ENCODE measurements around the gene ARX. TPM values are rescaled to one million over a fixed set of nuclear protein-coding genes. Genes with fewer than 3 reads are reported as not detected.

ARX gene
- total RNA-seq (not detected), polyA plus RNA-seq (not detected)
- long read RNA-seq, donor 1, result 0 reads
- long read RNA-seq, donor 2, result 0 reads
- long read RNA-seq, donor 3, result 0 reads
- long read RNA-seq, donor 4, result 0 reads

DNA sequence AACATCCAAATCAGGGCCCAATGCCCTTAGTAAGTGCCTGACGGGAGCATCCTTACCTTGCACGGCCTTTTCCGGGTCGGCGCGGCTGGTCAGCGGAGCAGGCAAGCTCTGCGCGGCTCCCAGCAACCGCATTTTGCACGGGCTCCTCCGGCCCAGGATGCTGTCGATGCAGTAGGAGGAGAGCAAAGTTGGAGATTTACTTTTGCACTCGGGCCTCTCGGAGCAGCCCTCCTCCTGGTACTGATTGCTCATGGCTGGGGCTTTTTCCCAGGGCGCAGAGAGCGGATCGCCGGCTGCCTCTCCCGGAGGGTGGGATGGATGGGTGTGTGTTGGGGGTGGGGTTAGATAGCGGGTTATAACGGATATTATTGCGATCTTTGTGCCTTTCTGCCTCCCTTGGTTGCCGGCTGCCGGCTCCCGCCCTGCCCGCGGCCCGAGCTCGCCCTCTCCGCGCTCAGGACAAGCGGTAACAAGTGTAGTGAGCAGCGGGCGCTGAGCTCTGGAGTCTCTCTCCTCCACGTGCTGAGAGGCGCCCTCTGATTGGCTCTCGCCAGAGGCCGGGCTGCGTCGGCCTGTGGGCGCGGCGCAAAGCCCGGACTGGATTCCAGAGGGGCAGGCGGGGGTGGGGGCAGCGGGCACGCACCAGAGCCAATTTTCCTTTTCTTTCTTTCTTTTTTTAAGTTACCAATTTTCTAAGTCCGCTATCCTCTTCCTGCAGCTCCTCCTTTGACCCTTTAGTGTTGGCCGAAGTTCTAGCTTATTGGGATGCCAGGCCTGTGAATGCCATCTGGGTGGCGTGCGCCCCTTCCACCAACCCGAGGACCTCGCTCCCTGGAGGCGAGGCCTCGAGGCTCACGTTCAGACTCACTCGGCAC is at the start of gene ARX:
ARX (minus strand) TSS at position 480 of the 875 bp plus-strand sequence; CDS start at position 252, 228 bp downstream.
- ATAC-seq (peak; percentile 68 to 88), DNase-seq (peak; percentile 50 to 77 (median 69))
- WGBS, result 6% methylated on average over 58 of the region's 58 CpGs
- Histone ChIP-seq H3K4me1 (ENCODE audit: control insufficient read depth, insufficient read depth, low read length) (peaks cover 2% of the 10 kb centered on the region), H3K27ac (ENCODE audit: low read length) (no peak within 1 kb of the TSS), H3K27me3 (ENCODE audit: control insufficient read depth, insufficient read depth) (no peaks in the 10 kb centered on the region), H3K9me3 (ENCODE audit: control insufficient read depth, low read length) (no peaks in the 10 kb centered on the region), H3K4me3 (ENCODE audit: low read length) (no peak within 1 kb of the TSS)
- intact Hi-C loops (cut with DNase I), result no loop called here

DNA sequence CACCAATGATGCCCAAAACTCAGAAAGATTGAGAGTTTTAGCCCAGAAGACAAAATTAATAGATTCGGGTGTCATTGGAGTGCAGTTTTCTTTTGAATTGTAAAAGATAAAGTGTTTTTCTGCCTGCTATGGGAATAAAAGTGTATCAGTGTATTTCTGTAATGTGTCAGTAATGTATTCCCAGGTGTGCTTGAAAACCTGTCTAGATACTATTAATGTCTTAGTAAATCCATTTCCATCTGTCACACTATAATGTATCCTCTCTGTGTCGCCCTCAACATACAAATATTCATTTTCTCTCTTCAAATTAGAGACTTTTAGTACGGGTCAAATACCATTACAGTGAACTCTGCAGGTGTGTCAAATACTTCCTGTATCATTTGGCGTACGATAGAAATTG is 43.5 kb upstream of the ARX start:
- ATAC-seq (no peak), DNase-seq (no peak)
- H3K9me3 ChIP-seq (ENCODE audit: control insufficient read depth, low read length), result no peaks in the 10 kb centered on the region
- no peak overlapping the region for H3K4me3 ChIP-seq (ENCODE audit: low read length)
- H3K27ac ChIP-seq (ENCODE audit: low read length), result no peak overlapping the region
- H3K4me1 ChIP-seq (ENCODE audit: control insufficient read depth, insufficient read depth, low read length), result no peaks in the 10 kb centered on the region
- no peaks in the 10 kb centered on the region for H3K27me3 ChIP-seq (ENCODE audit: control insufficient read depth, insufficient read depth)
- intact Hi-C loops (cut with DNase I), result no loop called here
- 77% methylated on average over 5 of the region's 5 CpGs for WGBS

- ATAC-seq (no peak), DNase-seq (no peak)
- WGBS, result 57% methylated on average over 4 of the region's 4 CpGs
- Histone ChIP-seq H3K27ac (ENCODE audit: low read length) (no peak overlapping the region), H3K9me3 (ENCODE audit: control insufficient read depth, low read length) (no peaks in the 10 kb centered on the region), H3K4me3 (ENCODE audit: low read length) (no peak overlapping the region), H3K27me3 (ENCODE audit: control insufficient read depth, insufficient read depth) (no peaks in the 10 kb centered on the region), H3K4me1 (ENCODE audit: control insufficient read depth, insufficient read depth, low read length) (no peaks in the 10 kb centered on the region)
- intact Hi-C loops (cut with DNase I), result no loop called here
These were observed 37.2 kb upstream of the ARX start for GRCh38 chrX:25052798-25053534.

GRCh38 chrX:25049971-25050370 is 34.2 kb upstream of the ARX start:
- H3K27ac ChIP-seq (ENCODE audit: low read length), result no peak overlapping the region
- DNase-seq, result no peak
- no peak for ATAC-seq
- no peaks in the 10 kb centered on the region for H3K27me3 ChIP-seq (ENCODE audit: control insufficient read depth, insufficient read depth)
- no peaks in the 10 kb centered on the region for H3K4me1 ChIP-seq (ENCODE audit: control insufficient read depth, insufficient read depth, low read length)
- intact Hi-C loops (cut with DNase I), result no loop called here
- 33% methylated on average over 1 of the region's 1 CpG for WGBS
- no peak overlapping the region for H3K4me3 ChIP-seq (ENCODE audit: low read length)
- no peaks in the 10 kb centered on the region for H3K9me3 ChIP-seq (ENCODE audit: control insufficient read depth, low read length)

GRCh38 chrX:25049357-25049756 is 33.6 kb upstream of the ARX start:
- DNase-seq, result no peak
- no peaks in the 10 kb centered on the region for H3K27me3 ChIP-seq (ENCODE audit: control insufficient read depth, insufficient read depth)

DNA sequence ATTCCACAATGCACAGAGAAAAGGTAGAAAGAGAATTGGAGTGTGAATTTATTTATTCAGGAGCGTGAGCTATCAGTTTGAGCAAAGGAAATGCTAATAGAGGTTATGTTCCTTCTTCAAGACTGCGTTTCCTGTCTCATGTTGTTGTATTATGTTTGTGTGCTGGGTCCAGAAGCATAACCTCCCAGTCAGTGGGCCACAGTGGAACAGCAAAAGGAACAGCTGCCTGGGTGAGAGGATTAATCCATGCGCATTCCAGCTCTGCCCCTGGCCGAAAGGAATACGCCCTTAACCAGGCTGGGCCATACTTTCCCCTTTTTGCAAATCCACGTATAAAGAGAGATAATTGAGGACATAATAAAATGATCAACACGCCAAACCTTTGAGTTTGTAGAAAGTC is 32.4 kb upstream of the ARX start:
- Histone ChIP-seq H3K27ac (ENCODE audit: low read length) (no peak overlapping the region), H3K4me1 (ENCODE audit: control insufficient read depth, insufficient read depth, low read length) (no peaks in the 10 kb centered on the region), H3K4me3 (ENCODE audit: low read length) (no peak overlapping the region), H3K9me3 (ENCODE audit: control insufficient read depth, low read length) (no peaks in the 10 kb centered on the region), H3K27me3 (ENCODE audit: control insufficient read depth, insufficient read depth) (no peaks in the 10 kb centered on the region)
- ATAC-seq (no peak), DNase-seq (no peak)
- intact Hi-C loops (cut with DNase I), result no loop called here
- 76% methylated on average over 7 of the region's 7 CpGs for WGBS

More at GRCh38 chrX:25049357-25049756, 33.6 kb upstream of the ARX start:
- WGBS, result 28% methylated on average over 5 of the region's 5 CpGs
- intact Hi-C loops (cut with DNase I), result no loop called here
- Histone ChIP-seq H3K4me1 (ENCODE audit: control insufficient read depth, insufficient read depth, low read length) (no peaks in the 10 kb centered on the region), H3K4me3 (ENCODE audit: low read length) (no peak overlapping the region), H3K9me3 (ENCODE audit: control insufficient read depth, low read length) (no peaks in the 10 kb centered on the region), H3K27ac (ENCODE audit: low read length) (no peak overlapping the region)
- ATAC-seq, result no peak

- Histone ChIP-seq H3K4me3 (ENCODE audit: low read length) (no peak overlapping the region), H3K27ac (ENCODE audit: low read length) (no peak overlapping the region), H3K4me1 (ENCODE audit: control insufficient read depth, insufficient read depth, low read length) (no peaks in the 10 kb centered on the region), H3K9me3 (ENCODE audit: control insufficient read depth, low read length) (no peaks in the 10 kb centered on the region), H3K27me3 (ENCODE audit: control insufficient read depth, insufficient read depth) (no peaks in the 10 kb centered on the region)
- WGBS, result 78% methylated on average over 1 of the region's 1 CpG
- ATAC-seq (no peak), DNase-seq (no peak)
- intact Hi-C loops (cut with DNase I), result no loop called here
These were observed 27.4 kb upstream of the ARX start for GRCh38 chrX:25043192-25043591.

- no peak overlapping the region for H3K27ac ChIP-seq (ENCODE audit: low read length)
- ATAC-seq (no peak), DNase-seq (no peak)
- H3K9me3 ChIP-seq (ENCODE audit: control insufficient read depth, low read length), result no peaks in the 10 kb centered on the region
- no peaks in the 10 kb centered on the region for H3K27me3 ChIP-seq (ENCODE audit: control insufficient read depth, insufficient read depth)
- no peak overlapping the region for H3K4me3 ChIP-seq (ENCODE audit: low read length)
- H3K4me1 ChIP-seq (ENCODE audit: control insufficient read depth, insufficient read depth, low read length), result no peaks in the 10 kb centered on the region
- WGBS, result 79% methylated on average over 10 of the region's 10 CpGs
- intact Hi-C loops (cut with DNase I), result no loop called here
These were observed 23.3 kb upstream of the ARX start for GRCh38 chrX:25039036-25039435.

- no peak for ATAC-seq
- Histone ChIP-seq H3K27ac (ENCODE audit: low read length) (no peak overlapping the region), H3K9me3 (ENCODE audit: control insufficient read depth, low read length) (no peaks in the 10 kb centered on the region), H3K27me3 (ENCODE audit: control insufficient read depth, insufficient read depth) (no peaks in the 10 kb centered on the region), H3K4me3 (ENCODE audit: low read length) (no peak overlapping the region), H3K4me1 (ENCODE audit: control insufficient read depth, insufficient read depth, low read length) (no peaks in the 10 kb centered on the region)
- 70% methylated on average over 3 of the region's 3 CpGs for WGBS
- no peak for DNase-seq
- intact Hi-C loops (cut with DNase I), result no loop called here
These were observed 19.1 kb upstream of the ARX start for GRCh38 chrX:25034889-25035288.

- no peaks in the 10 kb centered on the region for H3K9me3 ChIP-seq (ENCODE audit: control insufficient read depth, low read length)
- H3K27me3 ChIP-seq (ENCODE audit: control insufficient read depth, insufficient read depth), result no peaks in the 10 kb centered on the region
- H3K27ac ChIP-seq (ENCODE audit: low read length), result no peak overlapping the region
- 91% methylated on average over 16 of the region's 16 CpGs for WGBS
- intact Hi-C loops (cut with DNase I), result no loop called here
- DNase-seq, result no peak
- H3K4me1 ChIP-seq (ENCODE audit: control insufficient read depth, insufficient read depth, low read length), result no peaks in the 10 kb centered on the region
- no peak for ATAC-seq
- H3K4me3 ChIP-seq (ENCODE audit: low read length), result no peak overlapping the region
These were observed 13.6 kb upstream of the ARX start for GRCh38 chrX:25029288-25029825.

DNA sequence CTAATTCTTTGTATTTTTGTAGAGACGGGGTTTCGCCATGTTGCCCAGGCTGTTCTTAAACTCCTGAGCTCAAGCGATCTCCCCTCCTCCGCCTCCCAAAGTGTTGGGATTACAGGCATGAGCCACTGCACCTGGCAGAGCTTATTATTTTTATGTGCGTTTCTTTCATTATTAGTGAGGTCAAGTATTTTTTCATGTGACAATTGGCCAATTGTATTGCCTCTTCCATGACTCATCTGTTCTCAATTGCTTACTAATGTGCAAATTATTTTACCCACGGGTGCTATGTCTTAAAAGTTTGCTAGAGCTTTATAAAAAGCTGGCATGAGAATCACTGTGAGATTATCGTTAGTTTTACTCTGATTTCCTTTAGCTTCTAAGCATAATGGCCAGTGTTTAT is 13.0 kb upstream of the ARX start:
- no peak for ATAC-seq
- 76% methylated on average over 7 of the region's 7 CpGs for WGBS

More for the DNA sequence above, 13.0 kb upstream of the ARX start:
- DNase-seq, result no peak
- H3K27me3 ChIP-seq (ENCODE audit: control insufficient read depth, insufficient read depth), result no peaks in the 10 kb centered on the region
- no peak overlapping the region for H3K4me3 ChIP-seq (ENCODE audit: low read length)
- no peaks in the 10 kb centered on the region for H3K4me1 ChIP-seq (ENCODE audit: control insufficient read depth, insufficient read depth, low read length)
- H3K27ac ChIP-seq (ENCODE audit: low read length), result no peak overlapping the region
- intact Hi-C loops (cut with DNase I), result no loop called here
- H3K9me3 ChIP-seq (ENCODE audit: control insufficient read depth, low read length), result no peaks in the 10 kb centered on the region
